Measurements from ENCODE around the gene SCNN1A. TPM values are rescaled to one million over a fixed set of nuclear protein-coding genes. Genes with fewer than 3 reads are reported as not detected.

SCNN1A gene
- total RNA-seq, 4 donors from 2014 or later, result 74.2 to 143 (median 93.7) TPM

GRCh38 chr12:6318440-6318879, 56.9 kb downstream of the SCNN1A start:
- 84% methylated on average over 14 of the region's 16 CpGs for WGBS
- Histone ChIP-seq H3K36me3 (peaks cover 5% of the 10 kb centered on the region), H3K9me3 (no peaks in the 10 kb centered on the region), H3K27ac (no peak overlapping the region), H3K4me1 (peaks cover 28% of the 10 kb centered on the region), H3K27me3 (no peaks in the 10 kb centered on the region), H3K4me3 (no peak overlapping the region)
- no peak for DNase-seq (ENCODE audit: low spot score in 2 of 2)
- TF ChIP-seq POLR2A (IDR thresholded peaks at IDR 0.05) (no peak), EP300 (IDR thresholded peaks at IDR 0.05) (no peak), POLR2AphosphoS5 (IDR thresholded peaks at IDR 0.05) (no peak)
- TF ChIP-seq, protein P1, sequence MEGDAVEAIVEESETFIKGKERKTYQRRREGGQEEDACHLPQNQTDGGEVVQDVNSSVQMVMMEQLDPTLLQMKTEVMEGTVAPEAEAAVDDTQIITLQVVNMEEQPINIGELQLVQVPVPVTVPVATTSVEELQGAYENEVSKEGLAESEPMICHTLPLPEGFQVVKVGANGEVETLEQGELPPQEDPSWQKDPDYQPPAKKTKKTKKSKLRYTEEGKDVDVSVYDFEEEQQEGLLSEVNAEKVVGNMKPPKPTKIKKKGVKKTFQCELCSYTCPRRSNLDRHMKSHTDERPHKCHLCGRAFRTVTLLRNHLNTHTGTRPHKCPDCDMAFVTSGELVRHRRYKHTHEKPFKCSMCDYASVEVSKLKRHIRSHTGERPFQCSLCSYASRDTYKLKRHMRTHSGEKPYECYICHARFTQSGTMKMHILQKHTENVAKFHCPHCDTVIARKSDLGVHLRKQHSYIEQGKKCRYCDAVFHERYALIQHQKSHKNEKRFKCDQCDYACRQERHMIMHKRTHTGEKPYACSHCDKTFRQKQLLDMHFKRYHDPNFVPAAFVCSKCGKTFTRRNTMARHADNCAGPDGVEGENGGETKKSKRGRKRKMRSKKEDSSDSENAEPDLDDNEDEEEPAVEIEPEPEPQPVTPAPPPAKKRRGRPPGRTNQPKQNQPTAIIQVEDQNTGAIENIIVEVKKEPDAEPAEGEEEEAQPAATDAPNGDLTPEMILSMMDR (IDR thresholded peaks at IDR 0.05), result no peak

DNA sequence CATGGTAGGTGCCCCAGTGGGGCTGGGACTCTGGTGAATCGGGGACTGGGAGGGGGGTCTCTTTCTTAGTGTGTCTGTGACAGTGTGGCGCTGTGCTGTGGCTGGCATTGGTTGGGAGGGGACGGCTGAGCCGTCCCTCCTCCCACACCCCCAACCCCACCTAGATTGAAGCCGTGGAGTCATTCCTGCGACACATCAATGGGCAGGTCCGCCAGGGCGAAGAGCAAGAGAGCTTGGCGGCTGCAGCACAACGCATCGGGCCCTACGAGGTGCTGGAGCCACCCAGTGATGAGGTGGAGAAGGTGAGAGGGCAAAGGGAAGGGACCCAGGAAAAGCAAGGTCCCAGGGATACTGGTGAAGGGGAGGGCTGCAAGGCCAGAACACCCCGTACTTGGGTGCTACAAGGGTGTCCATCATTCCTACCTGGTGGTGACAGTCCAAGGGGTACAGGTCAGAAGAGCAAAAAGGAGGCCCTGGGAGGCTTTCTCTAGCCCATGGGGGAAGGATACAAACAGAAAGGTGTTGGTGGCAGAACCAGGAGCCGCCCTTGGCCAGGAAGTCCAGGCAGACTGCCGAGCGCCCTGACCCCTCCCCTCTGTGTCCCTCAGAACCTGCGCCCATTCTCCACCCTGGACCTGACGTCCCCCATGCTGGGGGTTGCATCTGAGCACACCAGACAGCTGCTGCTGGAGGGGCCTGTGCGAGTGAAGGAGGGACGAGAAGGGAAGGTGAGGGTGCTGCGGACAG, 57.5 kb downstream of the SCNN1A start:
- Histone ChIP-seq H3K36me3 (peaks cover 5% of the 10 kb centered on the region), H3K4me3 (no peak overlapping the region), H3K4me1 (peaks cover 28% of the 10 kb centered on the region), H3K9me3 (no peaks in the 10 kb centered on the region), H3K27me3 (no peaks in the 10 kb centered on the region), H3K27ac (no peak overlapping the region)
- 85% methylated on average over 18 of the region's 21 CpGs for WGBS
- TF ChIP-seq POLR2AphosphoS5 (IDR thresholded peaks at IDR 0.05) (no peak), POLR2A (IDR thresholded peaks at IDR 0.05) (no peak), EP300 (IDR thresholded peaks at IDR 0.05) (no peak)
- TF ChIP-seq, protein P1 (IDR thresholded peaks at IDR 0.05), result no peak
- no peak for DNase-seq (ENCODE audit: low spot score in 2 of 2)

- TF ChIP-seq EP300 (IDR thresholded peaks at IDR 0.05) (no peak), POLR2A (IDR thresholded peaks at IDR 0.05) (no peak), POLR2AphosphoS5 (IDR thresholded peaks at IDR 0.05) (no peak)
- TF ChIP-seq, protein P1 (IDR thresholded peaks at IDR 0.05), result no peak
- Histone ChIP-seq H3K27me3 (no peaks in the 10 kb centered on the region), H3K27ac (no peak overlapping the region), H3K4me1 (peaks cover 28% of the 10 kb centered on the region), H3K9me3 (no peaks in the 10 kb centered on the region), H3K4me3 (no peak overlapping the region), H3K36me3 (peaks cover 5% of the 10 kb centered on the region)
- no peak for DNase-seq (ENCODE audit: low spot score in 2 of 2)
- 64% methylated on average over 17 of the region's 21 CpGs for WGBS
Observed at GRCh38 chr12:6316921-6317692, 58.3 kb downstream of the SCNN1A start.

- Histone ChIP-seq H3K4me1 (peaks cover 36% of the 10 kb centered on the region), H3K9me3 (no peaks in the 10 kb centered on the region), H3K27me3 (no peaks in the 10 kb centered on the region), H3K36me3 (peaks cover 5% of the 10 kb centered on the region), H3K27ac (no peak overlapping the region), H3K4me3 (no peak overlapping the region)
- WGBS, result 87% methylated on average over 16 of the region's 17 CpGs
- TF ChIP-seq, protein P1 (IDR thresholded peaks at IDR 0.05), result no peak
- TF ChIP-seq POLR2AphosphoS5 (IDR thresholded peaks at IDR 0.05) (no peak), EP300 (IDR thresholded peaks at IDR 0.05) (no peak), POLR2A (IDR thresholded peaks at IDR 0.05) (no peak)
- DNase-seq (ENCODE audit: low spot score in 2 of 2), result no peak
Observed at GRCh38 chr12:6315704-6316597, 59.4 kb downstream of the SCNN1A start.

All from suprapubic skin (tissue), 4 donors.